HL-60 (cell line): Measurements from ENCODE around the gene MAP7D3.

Source experiments
- DNase-seq, 2 experiments: peaks; one replicate each; pipeline ENCODE4 v3.0.0-alpha.2; 2010 to 2020; ENCODE audit warnings: low read depth in 1 of 2, low spot score in 1 of 2
- H3K27ac ChIP-seq: fragments of 250-450 bp; sonication (Bioruptor Pico); replicated peaks from 2 replicates; pipeline ENCODE4 v1.5.1; 2020; ENCODE audit warnings: mild to moderate bottlenecking, moderate library complexity
- H3K27me3 ChIP-seq: fragments of 250-450 bp; sonication (Bioruptor Pico); 2 replicates; pipeline ENCODE4 v1.5.1; 2021; ENCODE audit warnings: mild to moderate bottlenecking, moderate library complexity; ENCODE audit not compliant: insufficient read depth, poor library complexity, severe bottlenecking
- H3K4me3 ChIP-seq: replicated peaks from 2 replicates; pipeline ENCODE4 v1.5.1; 2011; ENCODE audit warnings: mild to moderate bottlenecking, control low read depth, low read length; ENCODE audit not compliant: insufficient read depth
- GABPA ChIP-seq: IDR thresholded peaks from 2 replicates; pipeline ENCODE4 v1.6.1; 2012; ENCODE audit warnings: low read depth
- POLR2AphosphoS5 ChIP-seq: IDR thresholded peaks from 2 replicates; pipeline ENCODE4 v1.6.1; 2012; ENCODE audit warnings: low read depth
- SPI1 ChIP-seq: IDR thresholded peaks from 2 replicates; pipeline ENCODE4 v1.6.1; 2012; ENCODE audit warnings: low read depth, mild to moderate bottlenecking, borderline replicate concordance
- TF ChIP-seq, protein P1 (sequence below): IDR thresholded peaks from 2 replicates; pipeline ENCODE4 v1.6.1; 2012; ENCODE audit warnings: low read depth; ENCODE audit not compliant: insufficient replicate concordance
- TF ChIP-seq, protein P2 (sequence below): IDR thresholded peaks from one replicate; pipeline ENCODE4 v1.5.1; 2011; ENCODE audit warnings: low read length, control low read depth, inconsistent platforms; ENCODE audit not compliant: insufficient read depth

The MAP7D3 gene

DNA sequence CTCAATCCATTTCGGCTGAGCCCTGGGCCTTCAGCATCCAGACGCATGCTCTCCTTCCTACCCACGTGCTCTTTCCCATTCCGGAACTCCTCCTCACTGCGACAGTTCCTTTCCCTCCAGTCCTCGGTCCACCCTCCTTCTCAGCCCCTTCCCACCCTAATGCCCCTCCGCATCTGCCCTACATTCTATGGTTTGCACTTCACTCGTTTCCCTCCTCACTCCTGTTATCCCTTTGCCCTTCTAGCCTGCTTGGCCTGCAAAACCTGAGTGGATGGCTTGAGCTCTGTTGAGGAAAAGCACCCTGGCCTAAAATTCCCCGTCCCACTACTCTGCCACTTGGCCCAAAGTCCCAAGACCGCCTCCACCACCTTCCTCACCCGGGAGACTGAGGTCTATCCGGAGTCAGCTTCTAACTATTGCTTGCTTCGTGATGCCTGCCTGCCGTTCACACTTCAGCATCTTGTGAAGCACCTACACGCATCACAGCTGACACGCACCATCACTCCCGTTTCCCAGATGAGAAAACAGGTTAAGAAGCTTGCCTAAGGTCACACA is 38.6 kb downstream of the MAP7D3 start:
- Histone ChIP-seq H3K27ac (no peak overlapping the region), H3K27me3 (no peaks in the 10 kb centered on the region), H3K4me3 (no peak overlapping the region)
- no peak for DNase-seq
- no peak for TF ChIP-seq SPI1
- TF ChIP-seq, protein P1, sequence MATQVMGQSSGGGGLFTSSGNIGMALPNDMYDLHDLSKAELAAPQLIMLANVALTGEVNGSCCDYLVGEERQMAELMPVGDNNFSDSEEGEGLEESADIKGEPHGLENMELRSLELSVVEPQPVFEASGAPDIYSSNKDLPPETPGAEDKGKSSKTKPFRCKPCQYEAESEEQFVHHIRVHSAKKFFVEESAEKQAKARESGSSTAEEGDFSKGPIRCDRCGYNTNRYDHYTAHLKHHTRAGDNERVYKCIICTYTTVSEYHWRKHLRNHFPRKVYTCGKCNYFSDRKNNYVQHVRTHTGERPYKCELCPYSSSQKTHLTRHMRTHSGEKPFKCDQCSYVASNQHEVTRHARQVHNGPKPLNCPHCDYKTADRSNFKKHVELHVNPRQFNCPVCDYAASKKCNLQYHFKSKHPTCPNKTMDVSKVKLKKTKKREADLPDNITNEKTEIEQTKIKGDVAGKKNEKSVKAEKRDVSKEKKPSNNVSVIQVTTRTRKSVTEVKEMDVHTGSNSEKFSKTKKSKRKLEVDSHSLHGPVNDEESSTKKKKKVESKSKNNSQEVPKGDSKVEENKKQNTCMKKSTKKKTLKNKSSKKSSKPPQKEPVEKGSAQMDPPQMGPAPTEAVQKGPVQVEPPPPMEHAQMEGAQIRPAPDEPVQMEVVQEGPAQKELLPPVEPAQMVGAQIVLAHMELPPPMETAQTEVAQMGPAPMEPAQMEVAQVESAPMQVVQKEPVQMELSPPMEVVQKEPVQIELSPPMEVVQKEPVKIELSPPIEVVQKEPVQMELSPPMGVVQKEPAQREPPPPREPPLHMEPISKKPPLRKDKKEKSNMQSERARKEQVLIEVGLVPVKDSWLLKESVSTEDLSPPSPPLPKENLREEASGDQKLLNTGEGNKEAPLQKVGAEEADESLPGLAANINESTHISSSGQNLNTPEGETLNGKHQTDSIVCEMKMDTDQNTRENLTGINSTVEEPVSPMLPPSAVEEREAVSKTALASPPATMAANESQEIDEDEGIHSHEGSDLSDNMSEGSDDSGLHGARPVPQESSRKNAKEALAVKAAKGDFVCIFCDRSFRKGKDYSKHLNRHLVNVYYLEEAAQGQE: no peak
- TF ChIP-seq POLR2AphosphoS5: no peak
- TF ChIP-seq, protein P2, sequence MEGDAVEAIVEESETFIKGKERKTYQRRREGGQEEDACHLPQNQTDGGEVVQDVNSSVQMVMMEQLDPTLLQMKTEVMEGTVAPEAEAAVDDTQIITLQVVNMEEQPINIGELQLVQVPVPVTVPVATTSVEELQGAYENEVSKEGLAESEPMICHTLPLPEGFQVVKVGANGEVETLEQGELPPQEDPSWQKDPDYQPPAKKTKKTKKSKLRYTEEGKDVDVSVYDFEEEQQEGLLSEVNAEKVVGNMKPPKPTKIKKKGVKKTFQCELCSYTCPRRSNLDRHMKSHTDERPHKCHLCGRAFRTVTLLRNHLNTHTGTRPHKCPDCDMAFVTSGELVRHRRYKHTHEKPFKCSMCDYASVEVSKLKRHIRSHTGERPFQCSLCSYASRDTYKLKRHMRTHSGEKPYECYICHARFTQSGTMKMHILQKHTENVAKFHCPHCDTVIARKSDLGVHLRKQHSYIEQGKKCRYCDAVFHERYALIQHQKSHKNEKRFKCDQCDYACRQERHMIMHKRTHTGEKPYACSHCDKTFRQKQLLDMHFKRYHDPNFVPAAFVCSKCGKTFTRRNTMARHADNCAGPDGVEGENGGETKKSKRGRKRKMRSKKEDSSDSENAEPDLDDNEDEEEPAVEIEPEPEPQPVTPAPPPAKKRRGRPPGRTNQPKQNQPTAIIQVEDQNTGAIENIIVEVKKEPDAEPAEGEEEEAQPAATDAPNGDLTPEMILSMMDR: no peak
- TF ChIP-seq GABPA: no peak

GRCh38 chrX:136211766-136212556 is 39.2 kb downstream of the MAP7D3 start:
- DNase-seq: no peak
- H3K4me3 ChIP-seq: no peak overlapping the region
- no peak overlapping the region for H3K27ac ChIP-seq
- TF ChIP-seq, protein P2: no peak
- no peak for TF ChIP-seq SPI1
- no peak for TF ChIP-seq GABPA
- TF ChIP-seq POLR2AphosphoS5: no peak
- TF ChIP-seq, protein P1: no peak
- H3K27me3 ChIP-seq: no peaks in the 10 kb centered on the region

- H3K27ac ChIP-seq: peak overlapping the region; percentile 65
- TF ChIP-seq SPI1: no peak
- no peak for TF ChIP-seq POLR2AphosphoS5
- TF ChIP-seq, protein P1: no peak
- TF ChIP-seq, protein P2: no peak
- TF ChIP-seq GABPA: no peak
Measured at GRCh38 chrX:136210806-136211205, 40.4 kb downstream of the MAP7D3 start.

More at GRCh38 chrX:136210806-136211205, 40.4 kb downstream of the MAP7D3 start:
- Histone ChIP-seq H3K4me3 (no peak overlapping the region), H3K27me3 (no peaks in the 10 kb centered on the region)
- DNase-seq: peak in 1 of 2 experiments; percentile 41
